NOMO-1 treated with dmso at 0.1 percent for 144 hours (cell line): ENCODE results near the gene CFLAR.
"Not testable (repeated sequence)": the region's sequence is repeated elsewhere in the genome, so short reads cannot be mapped to it uniquely, and the experiment has no call there.

Source experiments
- DNase-seq: peaks from one replicate; lab custom pipeline; 2025; ENCODE audit not compliant: unreplicated experiment; lab: John Stamatoyannopoulos, UW

Gene CFLAR

DNA sequence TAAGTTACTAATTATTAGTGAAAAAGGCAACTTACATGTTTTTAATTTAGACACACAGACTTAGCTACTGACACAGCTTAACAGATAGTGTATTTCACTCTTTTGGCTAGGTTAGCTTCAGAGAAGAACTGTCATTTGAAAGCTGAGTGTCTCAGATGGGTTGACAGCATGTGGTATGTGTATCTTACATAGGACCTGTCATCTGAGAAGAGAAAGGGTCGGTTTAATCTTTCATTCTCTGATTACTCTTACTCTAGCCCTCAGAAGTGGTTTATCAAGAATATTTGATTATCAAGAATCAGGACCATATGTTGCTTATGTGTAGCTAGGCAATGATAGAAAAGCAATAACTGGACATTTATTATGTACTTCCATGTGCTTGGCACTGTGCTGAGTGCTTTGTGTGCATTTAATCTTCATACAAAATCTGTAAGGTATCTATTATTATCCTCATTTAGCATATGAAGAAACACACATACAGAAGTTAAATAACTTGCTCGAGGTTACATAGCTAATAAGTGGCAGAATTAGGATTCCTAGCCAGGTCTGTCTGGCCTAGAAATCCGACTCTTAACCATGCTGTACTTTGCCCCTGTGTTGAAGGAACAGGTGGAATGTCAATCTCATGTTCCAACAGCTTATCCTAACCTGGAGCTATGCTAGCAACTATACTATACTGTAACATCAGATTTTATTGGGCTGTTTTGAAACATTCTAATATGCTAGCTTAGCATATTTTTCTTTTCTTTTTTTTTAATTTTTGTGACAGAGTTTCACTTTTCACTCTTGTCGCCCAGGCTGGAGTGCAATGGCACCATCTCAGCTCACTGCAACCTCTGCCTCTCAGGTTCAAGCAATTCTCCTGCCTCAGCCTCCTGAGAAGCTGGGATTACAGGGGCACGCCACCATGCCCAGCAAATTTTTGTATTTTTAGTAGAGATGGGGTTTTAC lies 28.4 kb downstream of the CFLAR start:
- DNase-seq, result no peak

GRCh38 chr2:201148434-201148990 lies 32.5 kb downstream of the CFLAR start:
- DNase-seq, result no peak

DNA sequence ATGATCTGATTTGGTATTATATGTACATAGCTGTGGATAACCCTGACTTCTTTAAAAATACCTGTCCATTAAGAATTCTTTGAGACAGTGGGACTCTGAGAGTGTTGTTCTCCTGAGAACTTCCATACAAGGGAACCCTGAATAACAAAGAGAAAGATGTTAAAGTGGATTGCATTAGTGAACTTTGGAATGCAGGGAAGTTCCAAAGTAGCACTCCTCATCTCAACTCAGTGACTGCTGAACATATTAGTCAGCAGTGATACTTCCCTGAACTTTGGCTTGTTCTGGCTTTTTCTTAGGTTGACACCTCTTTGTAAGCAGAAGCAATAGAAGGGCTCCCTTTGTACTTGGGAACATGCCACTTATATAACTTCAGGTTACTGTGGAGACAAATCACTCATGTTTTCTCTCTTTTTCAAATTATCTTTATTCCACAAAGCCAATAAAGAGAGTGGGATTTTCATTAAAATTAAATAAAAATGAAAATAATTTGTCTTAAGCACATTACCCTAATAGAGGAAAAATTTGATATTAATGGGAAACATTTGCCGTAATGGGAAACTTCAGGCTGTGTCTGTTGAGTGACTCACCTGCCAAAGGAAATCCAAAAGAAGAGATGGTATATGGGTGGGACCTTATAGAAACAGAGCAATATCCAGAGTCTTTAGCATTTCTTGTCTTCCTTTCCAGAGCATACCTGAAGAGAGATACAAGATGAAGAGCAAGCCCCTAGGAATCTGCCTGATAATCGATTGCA lies 33.3 kb downstream of the CFLAR start:
- no peak for DNase-seq

GRCh38 chr2:201149821-201150165 lies 33.8 kb downstream of the CFLAR start:
- not testable (repeated sequence) for DNase-seq

DNA sequence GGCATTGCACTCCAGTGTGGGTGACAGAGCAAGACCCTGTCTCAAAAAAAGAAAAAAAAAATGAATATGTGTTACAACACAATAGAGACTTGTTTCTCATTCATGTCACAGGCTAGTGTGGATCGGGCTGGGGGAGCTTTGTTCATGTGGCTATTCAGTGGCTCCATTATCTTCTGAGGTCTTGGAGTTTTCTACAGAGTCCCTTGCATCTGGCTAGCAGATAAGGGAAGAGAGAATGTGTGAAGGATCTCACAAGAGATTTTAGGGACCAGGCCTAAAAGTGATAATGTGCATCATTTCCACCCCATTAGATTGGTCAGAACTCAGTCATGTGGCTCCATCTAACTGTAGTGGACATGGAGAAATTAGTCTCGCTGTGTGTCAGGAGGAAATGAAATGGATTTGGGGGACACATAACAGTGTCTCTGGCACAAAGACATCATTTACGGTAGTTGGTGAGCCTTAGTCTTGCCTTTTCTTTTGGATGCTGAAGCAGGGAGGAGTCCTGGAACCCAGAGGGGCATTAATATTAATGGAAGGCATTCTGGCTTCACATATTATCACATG lies 34.6 kb downstream of the CFLAR start:
- no peak for DNase-seq

DNA sequence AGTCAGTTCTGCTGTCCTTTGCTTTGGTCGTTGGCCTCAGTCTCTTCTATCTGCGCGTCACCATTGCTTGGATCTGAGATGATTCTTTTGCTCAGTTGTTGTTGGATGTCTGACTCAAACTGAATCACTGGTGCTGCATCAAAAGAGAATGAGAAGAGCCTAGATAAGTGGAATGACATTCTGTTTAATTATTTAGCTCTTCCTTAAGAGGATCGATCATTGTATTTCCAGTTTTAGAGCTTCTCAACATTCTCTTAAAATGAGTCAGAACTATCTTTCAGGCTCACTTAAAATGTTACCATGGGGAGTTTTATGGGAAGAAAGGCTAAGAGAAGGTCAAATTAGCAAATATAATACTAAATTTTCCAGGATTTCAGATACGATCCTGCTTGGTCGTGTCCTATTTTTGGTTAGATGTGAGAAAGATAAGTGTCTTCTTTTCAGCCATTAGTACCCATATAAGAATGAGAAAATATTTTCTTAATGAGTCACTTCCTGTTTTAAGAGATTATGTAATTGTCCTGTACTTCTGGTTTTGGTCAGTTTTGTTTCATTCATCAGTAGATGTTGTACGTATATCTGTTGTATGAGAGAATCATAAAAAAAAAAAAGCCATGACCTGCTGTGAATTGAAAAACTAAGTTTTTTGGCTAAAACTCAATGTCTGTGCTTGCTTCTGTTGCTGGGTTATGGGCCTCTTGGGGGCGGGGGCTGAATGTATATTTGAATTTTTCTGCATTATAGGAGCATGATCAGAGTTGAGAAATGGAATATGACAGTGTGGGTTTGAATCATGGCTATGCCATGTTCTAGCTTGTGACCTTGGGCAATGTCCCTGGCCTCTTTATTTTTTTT lies 35.4 kb downstream of the CFLAR start:
- DNase-seq, result peak; percentile 57

- DNase-seq, result no peak
Measured at GRCh38 chr2:201152517-201152916, 36.6 kb downstream of the CFLAR start.

DNA sequence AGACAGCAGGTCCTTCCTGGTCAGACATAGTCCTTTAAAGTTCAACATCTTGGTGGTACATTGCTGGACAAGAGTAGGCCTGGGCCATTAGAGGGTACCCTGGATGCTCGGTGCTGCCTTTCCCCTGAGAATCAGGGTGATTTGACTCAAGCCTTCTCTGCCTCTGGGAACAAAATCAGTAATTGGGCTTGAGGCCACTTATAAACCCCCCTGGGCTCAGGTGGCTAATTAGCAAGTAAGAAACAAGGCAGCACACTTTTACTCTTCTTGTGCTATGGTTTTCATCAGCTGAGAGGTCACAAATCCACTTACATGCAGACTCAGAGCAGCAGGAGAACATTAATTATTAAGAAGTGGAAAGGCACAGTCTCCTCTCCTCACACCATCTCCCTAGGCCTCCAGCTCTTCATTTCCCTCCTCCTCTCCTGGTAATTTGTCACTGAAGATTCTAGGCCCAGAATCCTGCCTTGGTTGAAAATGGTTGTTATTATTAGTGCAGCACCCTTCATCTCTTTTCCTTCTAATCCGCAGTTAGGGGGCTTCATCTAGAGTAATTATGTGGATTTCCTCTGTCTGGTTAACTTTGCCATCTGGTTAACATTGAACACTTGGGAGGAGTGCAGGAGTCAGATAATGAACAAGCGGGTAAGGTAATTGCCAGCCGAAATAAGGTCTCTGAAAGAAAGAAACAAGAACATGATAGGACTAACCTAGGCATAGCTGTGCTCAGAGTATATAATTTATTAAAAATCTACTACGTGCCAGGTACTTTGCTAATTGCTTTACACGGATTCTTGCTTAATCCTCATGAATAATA lies 37.2 kb downstream of the CFLAR start:
- no peak for DNase-seq

DNA sequence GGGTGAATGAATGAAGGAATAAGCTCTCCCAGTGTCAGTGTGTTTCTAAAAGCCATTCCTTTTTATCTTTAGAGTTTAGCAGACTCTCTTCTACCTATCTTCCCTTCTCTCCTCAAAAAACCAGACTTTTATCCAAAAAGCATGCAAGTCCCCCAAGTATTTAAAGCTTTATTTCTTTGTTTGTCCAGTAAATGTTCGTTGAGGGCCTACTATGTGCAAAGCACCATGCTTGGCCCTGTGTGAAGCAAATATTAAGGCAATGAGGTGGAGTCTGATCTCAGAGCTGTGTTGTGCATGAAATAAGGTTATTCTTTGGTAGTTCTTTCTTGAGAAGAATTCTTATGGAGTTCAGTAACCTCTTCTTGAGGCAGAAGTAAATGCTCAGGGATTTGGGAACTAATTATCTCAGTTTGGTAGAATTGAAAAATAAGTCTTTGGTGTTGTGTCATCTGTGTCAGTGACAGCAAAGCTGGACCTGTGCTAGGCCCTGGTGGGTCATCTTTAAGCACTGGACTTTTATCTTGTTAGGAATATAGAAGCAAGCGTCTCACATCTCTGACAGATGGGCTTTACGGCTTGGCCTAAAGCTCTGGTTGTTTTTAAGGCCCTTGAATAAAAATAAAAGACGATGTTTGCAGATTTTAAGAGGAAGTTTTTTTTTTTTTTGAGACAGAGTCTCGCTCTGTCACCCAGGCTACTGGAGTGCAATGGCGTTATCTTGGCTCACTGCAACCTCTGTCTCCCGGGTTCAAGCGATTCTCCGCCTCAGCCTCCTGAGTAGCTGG lies 38.8 kb downstream of the CFLAR start:
- no peak for DNase-seq

DNA sequence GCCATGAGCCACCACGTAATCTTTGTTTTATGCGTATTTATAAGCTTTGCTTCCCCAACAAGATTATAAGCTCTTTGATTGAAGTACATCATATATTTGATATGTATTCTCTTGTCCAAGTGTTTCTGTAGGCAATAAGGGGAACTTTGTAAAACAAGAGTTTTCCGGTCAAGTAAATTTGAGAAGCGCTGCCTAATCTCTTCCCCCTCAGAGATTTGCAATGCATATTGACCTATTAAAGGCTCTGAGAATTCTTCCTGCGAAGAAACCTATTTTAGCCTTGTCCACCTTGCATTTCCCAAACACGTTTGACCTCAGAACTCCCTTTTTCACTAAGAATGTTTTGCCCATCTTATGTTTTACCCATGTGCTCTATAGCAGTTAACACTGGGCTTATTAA lies 40.1 kb downstream of the CFLAR start:
- no peak for DNase-seq

- DNase-seq, result no peak
Measured at GRCh38 chr2:201156640-201157039, 40.7 kb downstream of the CFLAR start.

GRCh38 chr2:201157694-201158093 lies 41.7 kb downstream of the CFLAR start:
- DNase-seq, result peak; percentile 50

- DNase-seq, result peak; percentile 89
Measured at GRCh38 chr2:201158111-201158929, 42.4 kb downstream of the CFLAR start.

- no peak for DNase-seq
Measured at GRCh38 chr2:201164166-201164565, 48.2 kb downstream of the CFLAR start.

DNA sequence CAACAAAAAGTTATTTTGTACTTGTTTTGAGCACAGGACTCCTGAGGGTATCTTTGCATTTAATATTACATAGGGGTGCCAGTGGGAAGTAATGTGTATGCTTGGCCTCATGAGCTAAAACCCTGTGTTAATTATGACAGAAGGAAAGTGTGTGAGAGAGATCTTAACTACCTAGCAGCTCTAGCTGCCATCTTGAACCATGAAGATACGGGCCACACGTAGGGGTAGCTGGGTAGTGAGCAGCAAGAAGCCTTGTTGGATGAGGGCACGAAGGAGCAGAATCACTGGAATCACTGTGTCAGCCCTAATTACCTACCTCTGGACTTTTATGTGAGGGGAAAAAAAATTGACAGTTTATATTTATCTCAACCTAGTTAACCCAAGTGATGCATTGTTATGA lies 51.6 kb downstream of the CFLAR start:
- DNase-seq, result no peak

DNA sequence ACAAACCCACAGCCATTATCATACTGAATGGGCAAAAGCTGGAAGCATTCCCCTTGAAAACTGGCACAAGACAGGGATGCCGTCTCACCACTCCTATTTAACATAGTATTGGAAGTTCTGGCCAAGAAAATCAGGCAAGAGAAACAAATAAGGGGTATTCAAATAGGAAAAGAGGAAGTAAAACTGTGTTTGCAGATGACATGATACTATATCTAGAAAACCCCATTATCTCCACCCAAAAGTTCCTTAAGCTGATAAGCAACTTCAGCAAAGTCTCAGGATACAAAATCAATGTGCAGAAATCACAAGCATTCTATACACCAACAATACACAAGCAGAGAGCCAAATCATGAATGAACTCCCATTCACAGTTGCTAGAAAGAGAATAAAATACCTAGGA lies 52.5 kb downstream of the CFLAR start:
- not testable (repeated sequence) for DNase-seq

- no peak for DNase-seq
Measured at GRCh38 chr2:201171259-201171814, 55.4 kb downstream of the CFLAR start.

- no peak for DNase-seq
Measured at GRCh38 chr2:201172279-201172678, 56.3 kb downstream of the CFLAR start.
